Ovary (tissue), 3 donors: Measurements from ENCODE around the gene PWP2.
"Not testable (repeated sequence)": the region's sequence is repeated elsewhere in the genome, so short reads cannot be mapped to it uniquely, and the experiment has no call there.

Experiments
- EP300 ChIP-seq: sonication (generic); formaldehyde crosslinking; IDR thresholded peaks from one replicate; pipeline ENCODE4 v1.6.1; 2017; ENCODE audit warnings: antibody characterized with exemption
- TF ChIP-seq, protein P1 (sequence below), 3 donors: fragments of 450-650 bp in 2 of 3; fragments of 200-600 bp in 1 of 3; IDR thresholded peaks; one replicate each; pipeline versions ENCODE4 v1.5.1 to v1.8.0; 2016 to 2022; ENCODE audit warnings: antibody characterized with exemption in 3 of 3, mild to moderate bottlenecking in 1 of 3
- donor health status: DM: no; HTN: no; CAD: no.

DNA sequence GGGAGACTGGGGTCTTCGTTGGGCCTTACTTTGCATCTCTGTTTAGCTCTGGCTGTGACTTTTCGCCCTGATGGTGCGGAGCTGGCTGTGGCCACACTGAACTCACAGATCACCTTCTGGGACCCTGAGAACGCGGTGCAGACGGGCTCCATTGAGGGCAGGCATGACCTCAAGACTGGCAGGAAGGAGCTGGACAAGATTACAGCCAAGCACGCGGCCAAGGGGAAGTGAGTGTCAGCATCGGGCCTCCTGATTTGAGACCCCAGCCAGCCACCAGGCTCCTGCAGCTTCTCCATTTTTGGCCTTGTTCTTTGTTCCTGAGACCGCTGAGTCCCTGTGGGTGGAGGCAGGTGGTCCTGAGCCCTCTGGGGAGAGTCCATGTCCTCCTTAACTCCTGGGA, 14.9 kb downstream of the PWP2 start:
- not testable (repeated sequence) for TF ChIP-seq EP300
- TF ChIP-seq, protein P1, sequence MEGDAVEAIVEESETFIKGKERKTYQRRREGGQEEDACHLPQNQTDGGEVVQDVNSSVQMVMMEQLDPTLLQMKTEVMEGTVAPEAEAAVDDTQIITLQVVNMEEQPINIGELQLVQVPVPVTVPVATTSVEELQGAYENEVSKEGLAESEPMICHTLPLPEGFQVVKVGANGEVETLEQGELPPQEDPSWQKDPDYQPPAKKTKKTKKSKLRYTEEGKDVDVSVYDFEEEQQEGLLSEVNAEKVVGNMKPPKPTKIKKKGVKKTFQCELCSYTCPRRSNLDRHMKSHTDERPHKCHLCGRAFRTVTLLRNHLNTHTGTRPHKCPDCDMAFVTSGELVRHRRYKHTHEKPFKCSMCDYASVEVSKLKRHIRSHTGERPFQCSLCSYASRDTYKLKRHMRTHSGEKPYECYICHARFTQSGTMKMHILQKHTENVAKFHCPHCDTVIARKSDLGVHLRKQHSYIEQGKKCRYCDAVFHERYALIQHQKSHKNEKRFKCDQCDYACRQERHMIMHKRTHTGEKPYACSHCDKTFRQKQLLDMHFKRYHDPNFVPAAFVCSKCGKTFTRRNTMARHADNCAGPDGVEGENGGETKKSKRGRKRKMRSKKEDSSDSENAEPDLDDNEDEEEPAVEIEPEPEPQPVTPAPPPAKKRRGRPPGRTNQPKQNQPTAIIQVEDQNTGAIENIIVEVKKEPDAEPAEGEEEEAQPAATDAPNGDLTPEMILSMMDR (IDR thresholded peaks at IDR 0.05): not testable (repeated sequence)
